HEK293 (cell line): Measurements from ENCODE around the gene EN1.

Experiments used
- BCL11A ChIP-seq: fragments of 450-650 bp; formaldehyde crosslinking; IDR thresholded peaks from 2 replicates; pipeline ENCODE4 v1.5.1; 2016; ENCODE audit warnings: low read depth, missing biosample characterization, missing genetic modification characterization
- EGR2 ChIP-seq: fragments of 450-650 bp; formaldehyde crosslinking; IDR thresholded peaks from 2 replicates; pipeline ENCODE4 v1.5.1; 2016; ENCODE audit warnings: low read depth, missing biosample characterization, missing genetic modification characterization
- GLIS1 ChIP-seq: fragments of 450-650 bp; formaldehyde crosslinking; IDR thresholded peaks from 2 replicates; pipeline ENCODE4 v1.5.1; 2016; ENCODE audit warnings: missing biosample characterization, missing genetic modification characterization
- KLF9 ChIP-seq: fragments of 450-650 bp; formaldehyde crosslinking; IDR thresholded peaks from 2 replicates; pipeline ENCODE4 v1.5.1; 2016; ENCODE audit warnings: missing biosample characterization, missing genetic modification characterization, low read depth
- MEIS1 ChIP-seq: sonication (generic); formaldehyde crosslinking; IDR thresholded peaks from 2 replicates; pipeline ENCODE4 v1.8.1; 2022; ENCODE audit warnings: missing genetic modification reagents, mild to moderate bottlenecking, borderline replicate concordance
- OVOL3 ChIP-seq: fragments of 450-650 bp; formaldehyde crosslinking; IDR thresholded peaks from 2 replicates; pipeline ENCODE4 v1.5.1; 2016; ENCODE audit warnings: missing biosample characterization, missing genetic modification characterization
- SCRT2 ChIP-seq: fragments of 450-650 bp; formaldehyde crosslinking; IDR thresholded peaks from 2 replicates; pipeline ENCODE4 v1.5.1; 2016; ENCODE audit warnings: missing biosample characterization, missing genetic modification characterization
- WT1 ChIP-seq: fragments of 450-650 bp; formaldehyde crosslinking; IDR thresholded peaks from 2 replicates; pipeline ENCODE4 v1.5.1; 2016; ENCODE audit warnings: missing biosample characterization, missing genetic modification characterization
- YY1 ChIP-seq: fragments of 450-650 bp; formaldehyde crosslinking; IDR thresholded peaks from 2 replicates; pipeline ENCODE4 v1.5.1; 2018; ENCODE audit warnings: missing biosample characterization, missing genetic modification characterization
- ZBTB7A ChIP-seq: fragments of 450-650 bp; formaldehyde crosslinking; IDR thresholded peaks from 2 replicates; pipeline ENCODE4 v1.5.1; 2016; ENCODE audit warnings: low read depth, missing biosample characterization, missing genetic modification characterization
- ZNF133 ChIP-seq: fragments of 450-650 bp; formaldehyde crosslinking; IDR thresholded peaks from 2 replicates; pipeline ENCODE4 v1.5.1; 2016; ENCODE audit warnings: missing biosample characterization, missing genetic modification characterization
- ZNF214 ChIP-seq: fragments of 450-650 bp; formaldehyde crosslinking; IDR thresholded peaks from 2 replicates; pipeline ENCODE4 v1.5.1; 2017; ENCODE audit warnings: missing biosample characterization, mild to moderate bottlenecking, missing genetic modification characterization, borderline replicate concordance
- ZNF223 ChIP-seq: fragments of 450-650 bp; formaldehyde crosslinking; IDR thresholded peaks from 2 replicates; pipeline ENCODE4 v1.5.1; 2016; ENCODE audit warnings: missing biosample characterization, missing genetic modification characterization
- ZNF341 ChIP-seq: fragments of 450-650 bp; formaldehyde crosslinking; IDR thresholded peaks from 2 replicates; pipeline ENCODE4; 2016; ENCODE audit warnings: low read depth, missing biosample characterization, missing genetic modification characterization
- ZNF350 ChIP-seq: fragments of 450-650 bp; formaldehyde crosslinking; IDR thresholded peaks from 2 replicates; pipeline ENCODE4 v1.5.0; 2017; ENCODE audit warnings: missing biosample characterization, mild to moderate bottlenecking, missing genetic modification characterization
- ZNF426 ChIP-seq: fragments of 450-650 bp; formaldehyde crosslinking; IDR thresholded peaks from 2 replicates; pipeline ENCODE4 v1.5.1; 2017; ENCODE audit warnings: missing biosample characterization, missing genetic modification characterization, mild to moderate bottlenecking, inconsistent platforms, moderate library complexity
- ZNF514 ChIP-seq: fragments of 450-650 bp; formaldehyde crosslinking; IDR thresholded peaks from 2 replicates; pipeline ENCODE4 v1.5.1; 2016; ENCODE audit warnings: missing biosample characterization, missing genetic modification characterization
- ZNF544 ChIP-seq: fragments of 450-650 bp; formaldehyde crosslinking; IDR thresholded peaks from 2 replicates; pipeline ENCODE4 v1.5.0; 2017; ENCODE audit warnings: missing biosample characterization, missing genetic modification characterization
- ZNF571 ChIP-seq: fragments of 450-650 bp; formaldehyde crosslinking; IDR thresholded peaks from 2 replicates; pipeline ENCODE4 v1.5.0; 2017; ENCODE audit warnings: missing biosample characterization, missing genetic modification characterization
- ZNF610 ChIP-seq: fragments of 450-650 bp; formaldehyde crosslinking; IDR thresholded peaks from 2 replicates; pipeline ENCODE4 v1.5.1; 2016; ENCODE audit warnings: missing biosample characterization, missing genetic modification characterization, borderline replicate concordance
- ZNF664 ChIP-seq: fragments of 450-650 bp; formaldehyde crosslinking; IDR thresholded peaks from 2 replicates; pipeline ENCODE4 v1.5.1; 2016; ENCODE audit warnings: missing biosample characterization, missing genetic modification characterization
- ZSCAN30 ChIP-seq: fragments of 450-650 bp; IDR thresholded peaks from 2 replicates; pipeline ENCODE4 v1.5.1; 2018; ENCODE audit warnings: missing biosample characterization, mild to moderate bottlenecking, missing genetic modification characterization, moderate library complexity
- TF ChIP-seq, protein P1 (sequence below): fragments of 450-650 bp; formaldehyde crosslinking; IDR thresholded peaks from 2 replicates; pipeline ENCODE4 v1.5.1; 2016; ENCODE audit warnings: missing biosample characterization, missing genetic modification characterization, borderline replicate concordance
- TF ChIP-seq, protein P2 (sequence below): fragments of 450-650 bp; formaldehyde crosslinking; optimal IDR thresholded peaks from 2 replicates; pipeline ENCODE3; 2016; ENCODE audit warnings: missing biosample characterization, mild to moderate bottlenecking, missing genetic modification characterization
- TF ChIP-seq, protein P3 (sequence below): fragments of 450-650 bp; formaldehyde crosslinking; IDR thresholded peaks from 2 replicates; pipeline ENCODE4 v1.5.1; 2016; ENCODE audit warnings: missing biosample characterization, missing genetic modification characterization
- TF ChIP-seq, protein P4 (sequence below): fragments of 450-650 bp; formaldehyde crosslinking; IDR thresholded peaks from 2 replicates; pipeline ENCODE4 v1.5.1; 2016; ENCODE audit warnings: missing biosample characterization, missing genetic modification characterization
- TF ChIP-seq, protein P5 (sequence below): fragments of 450-650 bp; formaldehyde crosslinking; IDR thresholded peaks from 2 replicates; pipeline ENCODE4 v1.5.1; 2016; ENCODE audit warnings: missing biosample characterization, missing genetic modification characterization

Gene EN1

DNA sequence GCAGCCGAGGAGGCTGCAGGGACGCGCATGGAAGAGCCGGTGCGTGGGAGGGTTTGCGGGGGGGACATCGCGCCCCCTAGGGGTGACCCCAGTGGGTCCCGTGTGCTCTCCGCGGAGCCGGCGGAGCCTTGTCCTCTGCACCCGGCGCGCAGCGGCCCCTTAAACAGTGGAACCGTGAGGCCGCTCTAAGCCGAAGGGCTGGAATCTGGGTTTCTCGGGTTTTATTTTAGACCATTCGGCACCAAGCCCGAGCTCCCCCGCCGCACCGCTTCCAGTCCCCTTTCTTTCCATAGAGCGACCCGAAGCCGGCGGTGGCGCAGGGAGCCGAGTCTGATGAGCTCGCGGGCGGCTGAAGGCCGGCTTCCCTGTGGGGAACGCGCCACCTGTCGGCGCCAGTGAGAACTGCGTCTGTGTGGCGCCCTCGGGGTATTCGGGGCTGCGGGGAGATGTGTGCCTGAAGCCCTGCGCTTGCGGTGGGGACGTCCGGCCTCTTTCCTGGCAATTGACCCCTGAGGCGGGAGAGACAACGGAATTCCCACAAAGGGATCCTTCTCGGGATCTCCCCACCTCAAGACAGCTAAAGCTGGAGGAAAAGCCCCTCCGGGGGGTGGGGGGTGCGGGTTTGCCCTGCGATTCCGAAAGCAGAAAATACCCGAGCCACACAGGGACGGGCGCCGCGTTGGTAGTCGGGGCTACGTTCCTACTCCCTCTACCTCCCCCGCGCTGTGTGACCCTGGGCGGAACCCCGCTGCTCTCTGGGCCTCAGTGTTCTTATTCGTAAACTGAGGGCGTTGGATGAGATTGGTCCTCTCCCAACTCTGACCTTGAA, 8.2 kb upstream of the EN1 start (continued):
- TF ChIP-seq, protein P1, sequence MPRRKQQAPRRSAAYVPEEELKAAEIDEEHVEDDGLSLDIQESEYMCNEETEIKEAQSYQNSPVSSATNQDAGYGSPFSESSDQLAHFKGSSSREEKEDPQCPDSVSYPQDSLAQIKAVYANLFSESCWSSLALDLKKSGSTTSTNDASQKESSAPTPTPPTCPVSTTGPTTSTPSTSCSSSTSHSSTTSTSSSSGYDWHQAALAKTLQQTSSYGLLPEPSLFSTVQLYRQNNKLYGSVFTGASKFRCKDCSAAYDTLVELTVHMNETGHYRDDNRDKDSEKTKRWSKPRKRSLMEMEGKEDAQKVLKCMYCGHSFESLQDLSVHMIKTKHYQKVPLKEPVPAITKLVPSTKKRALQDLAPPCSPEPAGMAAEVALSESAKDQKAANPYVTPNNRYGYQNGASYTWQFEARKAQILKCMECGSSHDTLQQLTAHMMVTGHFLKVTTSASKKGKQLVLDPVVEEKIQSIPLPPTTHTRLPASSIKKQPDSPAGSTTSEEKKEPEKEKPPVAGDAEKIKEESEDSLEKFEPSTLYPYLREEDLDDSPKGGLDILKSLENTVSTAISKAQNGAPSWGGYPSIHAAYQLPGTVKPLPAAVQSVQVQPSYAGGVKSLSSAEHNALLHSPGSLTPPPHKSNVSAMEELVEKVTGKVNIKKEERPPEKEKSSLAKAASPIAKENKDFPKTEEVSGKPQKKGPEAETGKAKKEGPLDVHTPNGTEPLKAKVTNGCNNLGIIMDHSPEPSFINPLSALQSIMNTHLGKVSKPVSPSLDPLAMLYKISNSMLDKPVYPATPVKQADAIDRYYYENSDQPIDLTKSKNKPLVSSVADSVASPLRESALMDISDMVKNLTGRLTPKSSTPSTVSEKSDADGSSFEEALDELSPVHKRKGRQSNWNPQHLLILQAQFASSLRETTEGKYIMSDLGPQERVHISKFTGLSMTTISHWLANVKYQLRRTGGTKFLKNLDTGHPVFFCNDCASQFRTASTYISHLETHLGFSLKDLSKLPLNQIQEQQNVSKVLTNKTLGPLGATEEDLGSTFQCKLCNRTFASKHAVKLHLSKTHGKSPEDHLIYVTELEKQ (tag by site-specific recombination): no peak
- TF ChIP-seq ZNF544 (tag by site-specific recombination): no peak
- TF ChIP-seq BCL11A (tag by site-specific recombination): no peak
- TF ChIP-seq SCRT2 (tag by site-specific recombination): no peak
- TF ChIP-seq, protein P2, sequence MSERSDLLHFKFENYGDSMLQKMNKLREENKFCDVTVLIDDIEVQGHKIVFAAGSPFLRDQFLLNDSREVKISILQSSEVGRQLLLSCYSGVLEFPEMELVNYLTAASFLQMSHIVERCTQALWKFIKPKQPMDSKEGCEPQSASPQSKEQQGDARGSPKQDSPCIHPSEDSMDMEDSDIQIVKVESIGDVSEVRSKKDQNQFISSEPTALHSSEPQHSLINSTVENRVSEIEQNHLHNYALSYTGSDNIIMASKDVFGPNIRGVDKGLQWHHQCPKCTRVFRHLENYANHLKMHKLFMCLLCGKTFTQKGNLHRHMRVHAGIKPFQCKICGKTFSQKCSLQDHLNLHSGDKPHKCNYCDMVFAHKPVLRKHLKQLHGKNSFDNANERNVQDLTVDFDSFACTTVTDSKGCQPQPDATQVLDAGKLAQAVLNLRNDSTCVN: peak; percentile 57
- no peak for TF ChIP-seq ZNF514 (tag by site-specific recombination)
- TF ChIP-seq MEIS1 (CRISPR knock-in tag): no peak
- TF ChIP-seq ZNF341 (tag by site-specific recombination): peak; percentile 75
- TF ChIP-seq ZNF133 (tag by site-specific recombination): no peak
- TF ChIP-seq ZNF214 (tag by site-specific recombination): no peak
- TF ChIP-seq ZNF350: no peak
- TF ChIP-seq ZNF571 (tag by site-specific recombination): no peak
- no peak for TF ChIP-seq OVOL3 (tag by site-specific recombination)
- TF ChIP-seq YY1: no peak
- no peak for TF ChIP-seq ZNF223
- TF ChIP-seq ZNF664 (tag by site-specific recombination): no peak
- TF ChIP-seq, protein P3, sequence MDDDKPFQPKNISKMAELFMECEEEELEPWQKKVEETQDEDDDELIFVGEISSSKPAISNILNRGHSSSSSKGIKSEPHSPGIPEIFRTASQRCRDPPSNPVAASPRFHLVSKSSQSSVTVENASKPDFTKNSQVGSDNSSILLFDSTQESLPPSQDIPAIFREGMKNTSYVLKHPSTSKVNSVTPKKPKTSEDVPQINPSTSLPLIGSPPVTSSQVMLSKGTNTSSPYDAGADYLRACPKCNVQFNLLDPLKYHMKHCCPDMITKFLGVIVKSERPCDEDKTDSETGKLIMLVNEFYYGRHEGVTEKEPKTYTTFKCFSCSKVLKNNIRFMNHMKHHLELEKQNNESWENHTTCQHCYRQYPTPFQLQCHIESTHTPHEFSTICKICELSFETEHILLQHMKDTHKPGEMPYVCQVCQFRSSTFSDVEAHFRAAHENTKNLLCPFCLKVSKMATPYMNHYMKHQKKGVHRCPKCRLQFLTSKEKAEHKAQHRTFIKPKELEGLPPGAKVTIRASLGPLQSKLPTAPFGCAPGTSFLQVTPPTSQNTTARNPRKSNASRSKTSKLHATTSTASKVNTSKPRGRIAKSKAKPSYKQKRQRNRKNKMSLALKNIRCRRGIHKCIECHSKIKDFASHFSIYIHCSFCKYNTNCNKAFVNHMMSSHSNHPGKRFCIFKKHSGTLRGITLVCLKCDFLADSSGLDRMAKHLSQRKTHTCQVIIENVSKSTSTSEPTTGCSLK (tag by site-specific recombination): no peak
- peak; percentile 58; the same call in 1 of the 2 replicates for TF ChIP-seq ZNF610 (tag by site-specific recombination)
- no peak for TF ChIP-seq ZBTB7A (tag by site-specific recombination)
- TF ChIP-seq ZSCAN30: peak; percentile 11; the same call in 1 of the 2 replicates
- TF ChIP-seq, protein P4, sequence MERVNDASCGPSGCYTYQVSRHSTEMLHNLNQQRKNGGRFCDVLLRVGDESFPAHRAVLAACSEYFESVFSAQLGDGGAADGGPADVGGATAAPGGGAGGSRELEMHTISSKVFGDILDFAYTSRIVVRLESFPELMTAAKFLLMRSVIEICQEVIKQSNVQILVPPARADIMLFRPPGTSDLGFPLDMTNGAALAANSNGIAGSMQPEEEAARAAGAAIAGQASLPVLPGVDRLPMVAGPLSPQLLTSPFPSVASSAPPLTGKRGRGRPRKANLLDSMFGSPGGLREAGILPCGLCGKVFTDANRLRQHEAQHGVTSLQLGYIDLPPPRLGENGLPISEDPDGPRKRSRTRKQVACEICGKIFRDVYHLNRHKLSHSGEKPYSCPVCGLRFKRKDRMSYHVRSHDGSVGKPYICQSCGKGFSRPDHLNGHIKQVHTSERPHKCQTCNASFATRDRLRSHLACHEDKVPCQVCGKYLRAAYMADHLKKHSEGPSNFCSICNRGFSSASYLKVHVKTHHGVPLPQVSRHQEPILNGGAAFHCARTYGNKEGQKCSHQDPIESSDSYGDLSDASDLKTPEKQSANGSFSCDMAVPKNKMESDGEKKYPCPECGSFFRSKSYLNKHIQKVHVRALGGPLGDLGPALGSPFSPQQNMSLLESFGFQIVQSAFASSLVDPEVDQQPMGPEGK (tag by site-specific recombination): peak; percentile 72
- TF ChIP-seq WT1 (tag by site-specific recombination): no peak
- TF ChIP-seq, protein P5, sequence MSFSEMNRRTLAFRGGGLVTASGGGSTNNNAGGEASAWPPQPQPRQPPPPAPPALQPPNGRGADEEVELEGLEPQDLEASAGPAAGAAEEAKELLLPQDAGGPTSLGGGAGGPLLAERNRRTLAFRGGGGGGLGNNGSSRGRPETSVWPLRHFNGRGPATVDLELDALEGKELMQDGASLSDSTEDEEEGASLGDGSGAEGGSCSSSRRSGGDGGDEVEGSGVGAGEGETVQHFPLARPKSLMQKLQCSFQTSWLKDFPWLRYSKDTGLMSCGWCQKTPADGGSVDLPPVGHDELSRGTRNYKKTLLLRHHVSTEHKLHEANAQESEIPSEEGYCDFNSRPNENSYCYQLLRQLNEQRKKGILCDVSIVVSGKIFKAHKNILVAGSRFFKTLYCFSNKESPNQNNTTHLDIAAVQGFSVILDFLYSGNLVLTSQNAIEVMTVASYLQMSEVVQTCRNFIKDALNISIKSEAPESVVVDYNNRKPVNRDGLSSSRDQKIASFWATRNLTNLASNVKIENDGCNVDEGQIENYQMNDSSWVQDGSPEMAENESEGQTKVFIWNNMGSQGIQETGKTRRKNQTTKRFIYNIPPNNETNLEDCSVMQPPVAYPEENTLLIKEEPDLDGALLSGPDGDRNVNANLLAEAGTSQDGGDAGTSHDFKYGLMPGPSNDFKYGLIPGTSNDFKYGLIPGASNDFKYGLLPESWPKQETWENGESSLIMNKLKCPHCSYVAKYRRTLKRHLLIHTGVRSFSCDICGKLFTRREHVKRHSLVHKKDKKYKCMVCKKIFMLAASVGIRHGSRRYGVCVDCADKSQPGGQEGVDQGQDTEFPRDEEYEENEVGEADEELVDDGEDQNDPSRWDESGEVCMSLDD (tag by site-specific recombination): peak; percentile 61; the same call in 1 of the 2 replicates
- TF ChIP-seq EGR2 (tag by site-specific recombination): peak; percentile 30; the same call in 1 of the 2 replicates
- TF ChIP-seq GLIS1 (tag by site-specific recombination): peak; percentile 36; the same call in 1 of the 2 replicates
- TF ChIP-seq KLF9 (tag by site-specific recombination): no peak
- no peak; the same call in 1 of the 2 replicates for TF ChIP-seq ZNF426
